Activated CD8-positive, alpha-beta memory T cell treated with anti-CD3 and anti-CD28 coated beads for 24 hours (primary cell): Measurements from ENCODE around the gene APBA1.

Source experiments
- DNase-seq: peaks from one replicate; pipeline ENCODE4 v3.0.0-alpha.2; 2020

APBA1 gene

DNA sequence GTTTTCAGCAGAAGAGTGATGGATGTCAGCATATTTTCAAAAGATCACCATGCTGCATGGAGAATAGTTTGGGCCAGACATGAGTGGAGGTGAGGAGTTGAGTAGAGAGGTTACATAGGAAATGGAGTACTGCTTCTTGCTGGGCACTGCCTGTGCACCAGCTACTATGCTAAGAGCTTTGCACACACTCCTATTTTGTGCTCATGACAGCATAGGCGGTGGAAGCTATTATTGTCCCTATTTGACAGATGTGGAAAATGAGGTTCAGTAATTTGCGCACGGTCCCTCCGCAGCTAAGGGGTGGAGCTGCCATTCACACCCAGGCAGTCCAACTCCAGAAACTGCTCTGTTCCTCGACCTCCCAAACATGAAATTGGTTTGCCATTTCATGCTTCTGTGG is 279.3 kb downstream of the APBA1 start:
- no peak for DNase-seq

DNA sequence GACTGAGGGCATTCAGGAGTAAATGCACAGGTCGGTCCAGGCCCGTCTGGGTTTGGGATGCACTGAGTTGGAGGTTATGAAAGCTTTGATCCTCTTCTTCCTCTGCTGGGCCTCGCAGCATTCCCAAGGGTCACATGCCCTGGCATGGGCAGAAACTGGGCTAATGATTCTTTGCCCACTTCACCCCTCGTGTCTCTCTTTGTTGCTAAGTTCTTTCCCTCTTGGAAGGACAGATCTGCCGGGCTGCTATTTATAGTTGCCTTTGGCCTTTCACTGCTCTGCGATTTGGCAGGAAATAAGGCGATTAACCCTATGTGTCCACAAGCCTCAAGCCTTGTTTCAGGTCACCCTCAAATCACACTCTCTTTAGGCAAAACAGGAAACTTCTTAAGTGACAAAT is 280.2 kb downstream of the APBA1 start:
- DNase-seq = no peak

DNA sequence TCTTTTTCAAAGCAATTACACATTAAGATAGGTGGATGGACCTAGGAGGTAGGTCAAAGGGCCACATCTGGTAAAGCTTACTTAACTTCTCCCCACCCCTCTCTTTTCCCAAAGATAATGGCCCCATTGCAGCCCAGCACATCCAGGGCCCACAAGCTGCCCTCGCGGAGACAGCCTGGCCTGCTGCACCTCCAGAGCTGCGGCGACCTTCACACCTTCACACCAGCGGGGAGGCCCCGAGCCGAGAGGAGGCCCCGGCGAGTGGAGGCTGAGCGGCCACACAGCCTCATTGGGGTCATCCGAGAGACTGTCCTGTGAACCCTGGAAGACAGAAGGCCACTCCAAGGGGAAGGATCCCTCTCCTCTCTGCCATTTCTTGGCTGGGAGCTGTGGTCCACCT is 280.7 kb downstream of the APBA1 start:
- no peak for DNase-seq

DNA sequence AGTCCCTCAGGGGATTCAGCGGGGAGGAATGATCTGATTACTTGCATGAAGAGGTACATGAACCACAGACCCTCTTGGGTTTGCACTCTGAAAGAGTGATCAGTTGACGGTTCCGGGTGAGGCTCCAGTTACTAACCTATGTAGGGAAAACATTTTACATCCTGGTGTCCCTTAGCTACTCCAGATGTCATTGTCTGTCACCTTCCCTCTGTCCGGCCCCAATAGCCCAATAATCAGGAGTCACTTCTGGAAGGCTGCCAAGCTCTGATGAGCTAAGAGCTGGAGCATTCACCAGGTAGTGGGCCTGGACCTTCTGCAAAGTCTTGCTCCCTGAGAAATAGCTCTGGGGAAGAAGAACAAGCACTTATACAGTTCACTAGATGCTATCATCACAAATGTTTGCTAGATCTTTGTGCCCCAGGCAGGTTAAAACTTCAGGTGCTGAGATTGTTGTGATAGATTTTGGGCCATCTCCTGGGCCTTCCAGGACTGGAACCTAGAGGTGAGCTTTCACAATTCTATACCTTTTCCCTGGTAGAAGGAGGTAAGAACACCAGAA is 282.7 kb downstream of the APBA1 start:
- DNase-seq = no peak

DNA sequence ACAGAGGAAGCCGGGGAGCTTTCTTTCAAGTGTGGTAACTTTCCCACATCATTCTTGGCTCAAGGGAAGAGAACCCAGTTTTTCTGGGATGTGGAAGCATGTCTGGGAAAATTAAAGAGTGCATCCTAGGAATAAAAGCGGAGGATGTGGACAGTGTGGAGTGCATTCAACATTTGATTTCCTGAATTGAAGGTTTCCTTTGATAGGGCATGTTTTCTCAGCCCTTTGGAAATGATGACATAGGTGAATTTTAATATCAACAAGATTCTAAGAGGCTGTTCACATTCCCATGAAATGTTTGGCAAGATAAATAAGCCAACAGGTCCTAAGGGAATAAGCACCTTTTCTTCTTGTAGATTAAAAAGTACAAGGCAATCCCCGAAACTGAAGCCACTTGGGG is 283.6 kb downstream of the APBA1 start:
- DNase-seq = no peak

DNA sequence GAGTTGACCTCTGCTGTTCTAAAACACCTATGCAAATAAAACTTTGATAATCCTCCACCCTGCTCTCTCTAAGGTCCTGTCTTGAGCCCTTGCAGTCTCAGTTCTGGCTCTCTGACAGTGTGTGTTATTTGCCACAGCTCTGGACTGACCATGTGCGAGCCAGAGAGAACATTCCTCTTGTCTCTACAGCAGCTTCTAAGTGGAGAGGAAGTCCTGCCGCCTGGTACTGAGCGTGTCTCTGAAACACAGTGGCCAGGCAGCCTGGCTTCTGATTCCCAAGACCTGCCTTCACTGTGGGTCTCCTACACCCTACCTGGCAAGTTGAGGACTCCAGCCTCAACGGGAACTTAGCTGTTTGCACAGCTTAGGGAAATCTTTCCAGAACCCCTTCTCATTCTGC is 285.5 kb downstream of the APBA1 start:
- no peak for DNase-seq

DNA sequence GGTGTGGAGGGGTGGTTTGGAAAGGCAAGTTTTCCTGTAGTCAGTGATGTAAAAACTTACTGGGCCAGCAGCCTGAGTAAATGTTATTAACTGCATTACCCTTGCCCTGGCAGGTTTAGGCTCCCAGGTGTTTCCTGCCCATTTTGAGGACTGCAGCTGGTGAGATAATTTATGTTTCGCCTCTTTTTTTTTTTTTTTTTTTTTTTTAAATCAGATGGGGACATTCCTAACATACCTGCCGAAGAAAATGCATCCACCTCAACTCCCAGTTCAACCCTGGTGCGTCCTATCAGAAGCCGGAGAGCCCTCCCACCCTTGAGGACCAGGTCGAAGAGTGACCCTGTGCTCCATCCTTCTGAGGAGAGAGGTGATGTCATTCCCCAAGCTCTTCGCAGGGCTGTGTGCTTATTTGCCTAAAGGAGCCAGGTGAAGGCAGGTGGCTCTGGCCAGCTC is 286.6 kb downstream of the APBA1 start:
- DNase-seq = no peak

DNA sequence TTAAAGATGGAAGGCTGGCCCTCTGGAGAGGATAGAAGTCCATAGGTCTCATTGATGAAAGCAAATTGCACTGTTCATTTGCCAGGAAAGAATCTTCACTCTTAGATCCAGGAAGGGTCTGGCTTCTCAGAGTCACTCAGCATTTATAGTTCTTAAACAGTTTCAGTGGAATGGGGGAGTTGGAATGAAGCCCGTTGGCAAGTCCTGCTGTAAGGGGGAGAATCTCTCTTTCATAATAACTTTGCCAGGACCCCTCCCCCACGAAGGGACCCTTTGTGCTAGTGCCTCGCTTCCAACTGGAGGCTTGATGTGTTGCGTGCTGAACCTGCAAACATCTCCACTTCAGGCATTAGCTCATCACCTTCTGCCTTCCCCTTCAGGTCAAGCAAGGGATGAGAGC is 290.0 kb downstream of the APBA1 start:
- DNase-seq = no peak

DNA sequence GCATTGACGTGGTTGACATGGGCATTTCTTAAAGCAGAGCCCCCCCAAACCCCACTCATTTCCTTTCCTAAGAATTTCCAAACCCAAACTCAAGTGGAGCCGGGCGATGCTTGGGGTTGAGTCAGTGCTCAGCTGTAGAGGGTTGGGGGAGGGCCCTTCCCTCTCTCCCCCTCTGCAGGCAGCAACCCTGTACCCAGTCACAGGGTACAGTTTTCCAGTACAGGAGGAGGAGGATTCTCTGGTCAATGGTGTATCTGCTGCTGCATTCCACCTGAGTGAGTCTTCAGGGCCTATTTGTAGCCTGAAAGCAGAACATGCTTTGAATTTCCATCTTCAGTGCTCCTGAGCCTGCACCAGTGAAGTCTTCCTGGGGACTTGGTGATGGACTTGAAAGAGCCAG is 291.4 kb downstream of the APBA1 start:
- no peak for DNase-seq

DNA sequence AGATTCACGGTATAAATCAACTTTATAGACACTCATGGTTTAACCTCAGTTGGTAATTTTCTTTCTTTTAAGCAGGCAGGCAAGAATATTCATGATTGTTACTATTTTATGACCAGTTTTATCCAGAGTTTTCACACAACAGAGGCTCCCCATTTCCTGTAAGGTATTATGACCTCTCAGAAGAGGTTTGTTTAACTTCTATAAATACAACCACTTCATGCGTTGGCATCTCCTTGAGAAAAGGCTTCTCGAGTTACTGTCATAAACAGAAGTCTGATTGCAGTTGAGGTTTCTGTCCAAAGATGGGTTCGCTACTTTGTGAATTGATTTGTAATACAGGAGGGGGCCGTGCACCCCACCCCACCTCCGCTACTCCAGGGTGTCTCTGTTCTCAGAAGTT is 291.9 kb downstream of the APBA1 start:
- no peak for DNase-seq

DNA sequence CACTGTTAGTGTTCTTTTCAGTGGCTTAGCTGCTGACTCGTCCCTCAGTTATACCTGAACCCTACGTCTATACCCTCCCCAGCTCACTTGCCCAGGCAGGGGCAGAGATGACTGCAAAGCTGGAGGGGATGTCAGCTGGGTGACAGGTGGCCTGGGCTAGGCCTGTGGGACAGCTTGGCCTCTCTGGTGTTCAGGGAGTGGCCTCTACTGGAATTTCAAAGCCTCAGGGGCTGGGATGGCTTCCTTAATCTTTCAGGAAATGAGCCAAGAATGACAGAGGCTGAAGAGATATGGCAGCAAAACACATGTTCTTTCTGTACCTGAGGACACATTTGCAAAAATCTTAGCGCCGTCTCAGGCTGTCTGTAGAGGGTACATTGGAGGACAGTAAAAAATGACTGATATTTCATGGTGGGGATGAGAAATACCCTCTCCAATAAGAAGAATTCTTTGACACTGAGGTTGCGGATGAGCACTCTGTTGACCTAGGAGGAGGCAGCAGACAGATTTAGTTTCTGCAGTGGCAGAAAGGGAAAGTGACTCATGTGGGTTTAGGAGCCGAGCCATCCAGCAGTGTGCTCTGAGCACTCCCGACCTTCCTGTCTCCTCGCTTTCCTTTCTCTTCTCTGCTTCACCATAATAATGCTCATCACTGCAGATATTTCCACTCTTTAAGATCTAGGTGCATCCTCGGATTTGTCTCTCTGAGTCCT is 292.7 kb downstream of the APBA1 start:
- DNase-seq = no peak

DNA sequence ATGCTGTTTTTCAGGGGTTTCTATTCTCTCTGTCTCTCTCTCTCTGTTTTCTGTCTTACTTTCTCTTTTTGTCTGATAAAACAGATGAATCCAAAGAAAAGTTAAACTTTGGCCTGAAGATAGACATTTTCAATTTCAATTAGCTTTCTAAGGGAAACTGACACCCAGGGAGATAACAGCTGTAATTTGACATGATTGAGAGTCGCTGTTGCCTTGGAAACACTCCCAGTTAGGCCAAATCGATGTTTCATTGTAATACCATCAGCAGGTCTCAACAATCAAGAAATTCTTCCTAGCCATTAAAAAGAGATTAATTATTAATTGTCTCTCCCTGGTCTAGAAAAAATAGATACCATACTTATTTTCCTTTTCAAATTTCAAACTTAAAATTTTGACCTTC is 294.2 kb downstream of the APBA1 start:
- no peak for DNase-seq
